ENCODE measurements around the gene ELFN1.
"Not testable (repeated sequence)": the region's sequence is repeated elsewhere in the genome, so short reads cannot be mapped to it uniquely, and the experiment has no call there.

ELFN1 gene

GRCh38 chr7:1761097-1761496, 91.0 kb downstream of the ELFN1 start:
- Histone ChIP-seq H3K4me3 (replicated peaks; ENCODE audit: low read depth, low read length) (no peak overlapping the region), H3K27me3 (replicated peaks; ENCODE audit: control insufficient read depth, insufficient read depth, low read length) (no peaks in the 10 kb centered on the region), H3K36me3 (ENCODE audit: control insufficient read depth, insufficient read depth, low read length) (no peaks in the 10 kb centered on the region)
- no peak for DNase-seq (ENCODE audit: extremely low read depth, insufficient read length)
- no peak for TF ChIP-seq CTCF (IDR thresholded peaks at IDR 0.05; ENCODE audit: insufficient read depth, low read length, poor library complexity, severe bottlenecking)

GRCh38 chr7:1761774-1762173, 91.7 kb downstream of the ELFN1 start:
- no peak overlapping the region for H3K4me3 ChIP-seq (replicated peaks; ENCODE audit: low read depth, low read length)
- DNase-seq (ENCODE audit: extremely low read depth, insufficient read length) = no peak
- TF ChIP-seq CTCF (IDR thresholded peaks at IDR 0.05; ENCODE audit: insufficient read depth, low read length, poor library complexity, severe bottlenecking) = no peak
- no peaks in the 10 kb centered on the region for H3K27me3 ChIP-seq (replicated peaks; ENCODE audit: control insufficient read depth, insufficient read depth, low read length)
- H3K36me3 ChIP-seq (ENCODE audit: control insufficient read depth, insufficient read depth, low read length) = no peaks in the 10 kb centered on the region

GRCh38 chr7:1762238-1762945, 92.3 kb downstream of the ELFN1 start:
- Histone ChIP-seq H3K4me3 (replicated peaks; ENCODE audit: low read depth, low read length) (no peak overlapping the region), H3K36me3 (ENCODE audit: control insufficient read depth, insufficient read depth, low read length) (no peaks in the 10 kb centered on the region), H3K27me3 (replicated peaks; ENCODE audit: control insufficient read depth, insufficient read depth, low read length) (no peaks in the 10 kb centered on the region)
- no peak for DNase-seq (ENCODE audit: extremely low read depth, insufficient read length)
- TF ChIP-seq CTCF (IDR thresholded peaks at IDR 0.05; ENCODE audit: insufficient read depth, low read length, poor library complexity, severe bottlenecking) = no peak

GRCh38 chr7:1763033-1763432, 93.0 kb downstream of the ELFN1 start:
- no peak overlapping the region for H3K4me3 ChIP-seq (replicated peaks; ENCODE audit: low read depth, low read length)
- no peaks in the 10 kb centered on the region for H3K27me3 ChIP-seq (replicated peaks; ENCODE audit: control insufficient read depth, insufficient read depth, low read length)
- no peaks in the 10 kb centered on the region for H3K36me3 ChIP-seq (ENCODE audit: control insufficient read depth, insufficient read depth, low read length)
- DNase-seq (ENCODE audit: extremely low read depth, insufficient read length) = no peak
- TF ChIP-seq CTCF (IDR thresholded peaks at IDR 0.05; ENCODE audit: insufficient read depth, low read length, poor library complexity, severe bottlenecking) = no peak

GRCh38 chr7:1763911-1764310, 93.8 kb downstream of the ELFN1 start:
- not testable (repeated sequence) for H3K4me3 ChIP-seq (replicated peaks; ENCODE audit: low read depth, low read length); H3K27me3 ChIP-seq (replicated peaks; ENCODE audit: control insufficient read depth, insufficient read depth, low read length); DNase-seq (ENCODE audit: extremely low read depth, insufficient read length); H3K36me3 ChIP-seq (ENCODE audit: control insufficient read depth, insufficient read depth, low read length)

GRCh38 chr7:1765336-1765735, 95.3 kb downstream of the ELFN1 start:
- Histone ChIP-seq H3K27me3 (replicated peaks; ENCODE audit: control insufficient read depth, insufficient read depth, low read length) (no peaks in the 10 kb centered on the region), H3K4me3 (replicated peaks; ENCODE audit: low read depth, low read length) (no peak overlapping the region), H3K36me3 (ENCODE audit: control insufficient read depth, insufficient read depth, low read length) (no peaks in the 10 kb centered on the region)
- no peak for TF ChIP-seq CTCF (IDR thresholded peaks at IDR 0.05; ENCODE audit: insufficient read depth, low read length, poor library complexity, severe bottlenecking)
- DNase-seq (ENCODE audit: extremely low read depth, insufficient read length) = no peak
